Activated CD8-positive, alpha-beta T cell treated with anti-CD3 and anti-CD28 coated beads for 36 hours (primary cell): Measurements from ENCODE around the gene FGD3. TPM values are rescaled to one million over a fixed set of nuclear protein-coding genes. Genes with fewer than 3 reads are reported as not detected.

Experiments used
- ATAC-seq: fragments of 200-7000 bp; cut with Tn5 transposase; one replicate; pipeline ENCODE4 v1.10.0; 2021; ENCODE audit warnings: mild to moderate bottlenecking, moderate library complexity
- CTCF ChIA-PET: fragments of 350-600 bp; sonication (Branson Sonifier 250); formaldehyde crosslinking; loops from one replicate; lab custom pipeline; 2021; ENCODE audit warnings: antibody characterized with exemption; lab: Charles Lee
- POLR2A ChIA-PET: fragments of 350-600 bp; sonication (Branson Sonifier 250); formaldehyde crosslinking; loops from one replicate; lab custom pipeline; 2021; ENCODE audit warnings: antibody characterized with exemption; lab: Charles Lee
- DNase-seq: peaks from one replicate; pipeline ENCODE4 v3.0.0-alpha.2; 2020
- H3K27ac Mint-ChIP-seq: one replicate; pipeline ENCODE4 v1.8.0; 2021; ENCODE audit warnings: mild to moderate bottlenecking, mixed read lengths
- H3K27me3 Mint-ChIP-seq: one replicate; pipeline ENCODE4 v1.8.0; 2021; ENCODE audit warnings: mixed read lengths
- H3K36me3 Mint-ChIP-seq: one replicate; pipeline ENCODE4 v1.8.0; 2021; ENCODE audit warnings: low read depth, mixed read lengths
- H3K4me1 Mint-ChIP-seq: one replicate; pipeline ENCODE4 v1.8.0; 2021; ENCODE audit warnings: low read depth, mixed read lengths
- H3K4me3 Mint-ChIP-seq: one replicate; pipeline ENCODE4 v1.8.0; 2021; ENCODE audit warnings: mild to moderate bottlenecking, moderate library complexity, mixed read lengths
- H3K9me3 Mint-ChIP-seq: one replicate; pipeline ENCODE4 v1.8.0; 2021; ENCODE audit warnings: mixed read lengths
- CTCF ChIP-seq: fragments of 200-600 bp; IDR thresholded peaks from one replicate; pipeline ENCODE4 v1.8.0; 2022; ENCODE audit warnings: antibody characterized with exemption, mild to moderate bottlenecking
- intact Hi-C: fragments of 100-400 bp; cut with micrococcal nuclease; formaldehyde crosslinking; loops from one replicate; pipeline ENCODE4 v1.10.0; 2022
- total RNA-seq, 2 experiments: library from RNA; stranded (reverse); gene quantifications; one replicate each; pipeline ENCODE4 v1.2.3, GENCODE V29; 2021

Gene FGD3
- total RNA-seq, 2 experiments from 2014 or later: 41.6 to 43.5 TPM

- Mint-ChIP-seq H3K36me3 (peaks cover 72% of the 10 kb centered on the region), H3K27me3 (no peaks in the 10 kb centered on the region), H3K4me3 (no peak overlapping the region), H3K9me3 (peaks cover 8% of the 10 kb centered on the region), H3K27ac (peak overlapping the region; percentile 92), H3K4me1 (peaks cover 49% of the 10 kb centered on the region)
- CTCF ChIA-PET: interaction anchor here (0.7 to 5.7 kb wide), 47 partner anchors 11 to 563 kb away, joined by 3 to 75 read pairs (median 4); no protein-coding TSS in a partner anchor
- intact Hi-C loops: loop anchor here (5.0 kb wide), 1 partner anchor 46 kb away; no protein-coding TSS in a partner anchor
- POLR2A ChIA-PET: interaction anchor here (0.8 to 2.1 kb wide), 8 partner anchors 12 to 140 kb away, joined by 3 to 9 read pairs (median 4); no protein-coding TSS in a partner anchor
- DNase-seq (peak; percentile 79), ATAC-seq (peak; percentile 93)
- TF ChIP-seq CTCF: peak; percentile 88
These were observed 56.5 kb downstream of the FGD3 start for GRCh38 chr9:93003552-93004407.

- Mint-ChIP-seq H3K27me3 (no peaks in the 10 kb centered on the region), H3K36me3 (peaks cover 70% of the 10 kb centered on the region), H3K4me3 (no peak overlapping the region), H3K9me3 (peaks cover 6% of the 10 kb centered on the region), H3K27ac (peak overlapping the region; percentile 92), H3K4me1 (peaks cover 50% of the 10 kb centered on the region)
- DNase-seq (no peak), ATAC-seq (no peak)
- intact Hi-C loops: loop anchor here (5.0 kb wide), 1 partner anchor 47 kb away; no protein-coding TSS in a partner anchor
- CTCF ChIA-PET: interaction anchor here (1.0 to 5.7 kb wide), 24 partner anchors 11 to 185 kb away, joined by 3 to 75 read pairs (median 6); no protein-coding TSS in a partner anchor
- TF ChIP-seq CTCF: no peak
- POLR2A ChIA-PET: interaction anchor here (0.6 to 2.1 kb wide), 4 partner anchors 23 to 91 kb away, joined by 3 to 5 read pairs (median 4); no protein-coding TSS in a partner anchor
These were observed 57.2 kb downstream of the FGD3 start for GRCh38 chr9:93004561-93004960.

- ChIA-PET POLR2A (interaction anchor here (1.6 kb wide), 1 partner anchor 20 kb away, joined by 3 read pairs; no protein-coding TSS in a partner anchor), CTCF (interaction anchor here (1.0 to 5.7 kb wide), 5 partner anchors 9 to 75 kb away, joined by 3 to 75 read pairs (median 4); no protein-coding TSS in a partner anchor)
- Mint-ChIP-seq H3K27ac (no peak overlapping the region), H3K4me3 (no peak overlapping the region), H3K9me3 (peaks cover 2% of the 10 kb centered on the region), H3K36me3 (peaks cover 60% of the 10 kb centered on the region), H3K4me1 (peaks cover 43% of the 10 kb centered on the region), H3K27me3 (no peaks in the 10 kb centered on the region)
- DNase-seq (no peak), ATAC-seq (no peak)
- intact Hi-C loops: no loop called here
- TF ChIP-seq CTCF: no peak
These were observed 58.6 kb downstream of the FGD3 start for GRCh38 chr9:93005876-93006275.

- no peak for ATAC-seq
- peaks cover 43% of the 10 kb centered on the region for H3K36me3 Mint-ChIP-seq
- POLR2A ChIA-PET: no interaction called here
- CTCF ChIA-PET: no interaction called here
- H3K27me3 Mint-ChIP-seq: no peaks in the 10 kb centered on the region
- H3K4me1 Mint-ChIP-seq: peaks cover 25% of the 10 kb centered on the region
- TF ChIP-seq CTCF: no peak
- H3K27ac Mint-ChIP-seq: no peak overlapping the region
- H3K9me3 Mint-ChIP-seq: no peaks in the 10 kb centered on the region
- intact Hi-C loops: no loop called here
- H3K4me3 Mint-ChIP-seq: no peak overlapping the region
- no peak for DNase-seq
These were observed 60.3 kb downstream of the FGD3 start for GRCh38 chr9:93007529-93008058.
